SHP77 treated with DMSO at 0.1 percent for 48 hours (cell line): ENCODE results near the gene HCST.

ENCODE experiments used
- DNase-seq: peaks from one replicate; lab custom pipeline; 2025; lab: John Stamatoyannopoulos, UW

The HCST gene

DNA sequence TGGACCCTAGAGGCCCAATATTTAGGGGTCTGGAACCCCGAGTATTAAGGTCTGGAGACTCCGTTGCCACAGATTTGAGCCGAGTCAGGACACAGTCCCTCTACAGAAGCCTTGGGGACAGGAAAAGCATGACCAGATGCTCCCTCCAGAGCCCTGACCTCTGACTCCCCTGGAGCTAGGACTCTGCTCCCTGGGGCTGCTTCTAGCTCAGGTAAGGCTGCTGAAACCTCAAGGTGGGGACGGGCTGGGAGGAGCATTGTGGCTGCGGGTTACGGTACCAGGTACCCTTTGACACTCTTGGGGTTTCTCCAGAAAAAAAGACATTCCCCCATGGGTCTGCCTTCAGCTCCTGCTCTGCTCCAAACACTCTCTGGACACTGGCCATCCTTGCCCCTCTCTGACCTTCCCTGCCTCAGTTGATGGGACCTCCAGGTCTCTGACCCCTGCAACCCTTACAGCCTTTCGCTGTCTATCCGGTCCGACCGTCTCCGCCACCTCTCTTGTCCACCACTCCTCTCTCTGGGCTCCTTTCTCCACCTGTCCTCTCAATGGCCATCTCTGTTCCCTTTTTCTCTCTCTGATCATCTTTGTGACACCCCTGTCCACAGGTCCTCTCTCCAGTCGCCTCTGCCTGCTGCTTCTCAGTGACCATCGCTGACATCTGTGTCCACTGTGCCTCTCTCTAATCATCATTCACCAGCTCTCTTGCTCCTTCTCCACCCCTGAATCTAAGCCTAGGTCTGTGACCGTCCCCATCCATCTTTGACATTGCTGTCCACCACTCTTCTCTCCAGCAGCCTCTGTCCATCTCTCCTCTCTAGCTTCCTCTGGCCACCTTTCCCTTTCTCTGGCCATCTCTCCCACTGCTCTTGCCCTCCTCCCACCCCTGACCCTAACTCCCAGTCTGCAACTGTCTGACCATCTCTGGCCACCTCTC, 35.3 kb downstream of the HCST start:
- no peak for DNase-seq

DNA sequence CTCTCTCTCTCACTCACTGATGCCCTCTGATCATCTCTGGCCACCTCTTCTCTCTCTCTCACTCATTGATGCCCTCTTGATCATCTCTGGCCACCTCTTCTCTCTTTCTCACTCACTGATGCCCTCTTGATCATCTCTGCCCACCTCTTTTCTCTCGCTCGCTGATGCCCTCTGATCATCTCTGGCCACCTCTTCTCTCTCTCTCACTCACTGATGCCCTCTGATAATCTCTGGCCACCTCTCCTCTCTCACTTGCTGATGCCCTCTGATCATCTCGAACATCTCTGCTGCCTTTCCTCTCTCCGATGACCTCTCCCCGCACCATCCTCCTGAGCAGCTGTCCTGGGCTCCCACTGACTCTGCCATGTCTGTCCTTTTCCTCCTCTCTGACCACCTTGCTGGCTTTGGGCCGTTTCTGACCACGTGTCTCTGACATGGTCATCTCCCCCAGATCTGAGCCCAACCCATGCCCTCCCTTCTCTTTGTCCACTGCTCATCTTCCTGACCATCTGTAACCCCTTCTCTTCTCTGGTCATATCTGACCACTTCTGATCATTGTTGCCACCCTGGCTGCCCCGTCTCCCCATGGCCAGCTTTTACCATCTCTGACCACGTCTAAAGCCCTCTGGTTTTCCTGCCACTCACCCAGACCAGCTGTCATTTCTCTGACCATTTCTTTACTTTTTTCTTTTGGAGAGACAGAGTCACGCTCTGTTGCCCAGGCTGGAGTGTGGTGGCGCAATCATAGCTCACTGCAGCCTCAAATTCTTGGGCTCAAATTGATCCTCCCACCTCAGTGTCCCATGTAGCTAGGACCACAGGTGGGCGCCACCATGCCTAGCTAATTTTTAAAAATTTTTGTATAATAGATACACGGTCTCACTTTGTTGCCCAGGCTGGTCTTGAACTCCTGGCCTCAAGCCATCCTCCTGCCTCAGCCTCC, 36.2 kb downstream of the HCST start:
- DNase-seq, result no peak

- no peak for DNase-seq
These were observed 37.2 kb downstream of the HCST start for GRCh38 chr19:35939307-35940077.

GRCh38 chr19:35940078-35940775, 37.9 kb downstream of the HCST start:
- DNase-seq, result no peak

- DNase-seq, result no peak
These were observed 38.5 kb downstream of the HCST start for GRCh38 chr19:35940839-35941238.

DNA sequence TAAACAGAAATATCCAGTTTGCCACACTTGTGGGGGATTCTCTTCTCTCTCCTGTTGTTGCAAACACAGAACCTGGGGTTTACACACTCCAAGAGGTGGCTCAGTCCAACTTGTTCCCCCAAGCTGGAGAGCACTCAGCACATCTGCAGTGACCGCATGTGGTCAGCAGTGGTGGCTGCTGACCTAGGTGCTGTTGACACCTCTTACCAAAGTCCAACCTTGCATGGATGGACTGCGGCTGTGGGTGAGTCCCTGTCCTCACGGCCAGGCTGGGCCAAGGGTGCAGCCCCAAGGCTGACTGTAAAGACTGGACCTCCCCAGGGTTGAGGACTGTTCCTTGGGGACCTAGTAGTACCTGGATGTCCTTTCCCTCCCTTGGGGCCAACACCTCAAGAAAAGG, 39.9 kb downstream of the HCST start:
- DNase-seq, result no peak

GRCh38 chr19:35943321-35944301, 41.3 kb downstream of the HCST start:
- no peak for DNase-seq

DNA sequence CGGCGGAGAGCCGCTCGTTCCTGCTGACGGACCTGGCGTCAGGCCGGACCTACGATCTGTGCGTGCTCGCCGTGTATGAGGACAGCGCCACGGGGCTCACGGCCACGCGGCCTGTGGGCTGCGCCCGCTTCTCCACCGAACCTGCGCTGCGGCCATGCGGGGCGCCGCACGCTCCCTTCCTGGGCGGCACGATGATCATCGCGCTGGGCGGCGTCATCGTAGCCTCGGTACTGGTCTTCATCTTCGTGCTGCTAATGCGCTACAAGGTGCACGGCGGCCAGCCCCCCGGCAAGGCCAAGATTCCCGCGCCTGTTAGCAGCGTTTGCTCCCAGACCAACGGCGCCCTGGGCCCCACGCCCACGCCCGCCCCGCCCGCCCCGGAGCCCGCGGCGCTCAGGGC, 42.2 kb downstream of the HCST start:
- DNase-seq, result no peak

GRCh38 chr19:35945121-35945790, 42.9 kb downstream of the HCST start:
- DNase-seq, result no peak

DNA sequence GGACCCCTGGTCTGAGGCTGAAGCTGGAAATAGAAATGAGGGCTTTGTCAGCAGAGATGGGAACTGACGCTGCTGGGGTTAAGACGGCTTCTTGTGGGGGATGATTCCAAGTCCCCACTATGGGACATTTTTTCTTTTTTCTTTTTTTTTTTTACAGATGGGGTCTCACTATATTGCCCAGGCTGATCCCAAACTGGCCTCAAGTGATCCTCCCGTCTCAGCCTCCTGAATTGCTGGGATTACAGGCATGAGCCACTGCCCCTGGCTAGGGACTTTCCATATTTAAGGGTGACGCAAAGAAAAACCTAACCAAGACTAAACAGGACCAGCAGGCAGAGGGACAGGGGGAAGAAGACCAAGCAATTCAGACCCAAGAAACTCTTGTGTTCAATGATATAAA, 43.9 kb downstream of the HCST start:
- no peak for DNase-seq

DNA sequence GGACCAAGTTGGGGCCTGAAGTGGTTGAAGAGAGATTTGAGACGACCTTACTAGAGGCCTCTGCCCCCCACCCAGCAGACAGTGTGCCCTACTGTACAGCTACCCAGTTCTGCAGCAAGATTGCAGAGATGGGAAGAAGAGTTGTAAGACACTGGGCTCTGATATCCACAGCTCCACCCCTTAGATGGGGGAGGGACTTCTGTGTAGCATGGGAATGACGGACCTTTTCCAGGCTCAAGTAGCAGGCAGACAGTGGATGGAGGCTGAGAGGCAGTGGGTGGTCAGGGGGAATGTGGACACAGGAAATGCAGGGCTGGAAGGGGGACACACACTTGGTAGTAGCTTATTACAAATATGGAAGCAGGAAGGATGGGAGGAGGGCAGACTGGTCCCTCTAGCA, 46.8 kb downstream of the HCST start:
- no peak for DNase-seq
